PFSK-1 (cell line): ENCODE results near the gene ISG15.

Experiments
- FOXP2 ChIP-seq: optimal IDR thresholded peaks from 2 replicates; pipeline ENCODE3; 2011; ENCODE audit warnings: borderline replicate concordance, control low read depth, inconsistent platforms; ENCODE audit not compliant: insufficient read depth; ENCODE audit errors: extremely low read length, extremely low read depth
- POLR2AphosphoS5 ChIP-seq: IDR thresholded peaks from 2 replicates; pipeline ENCODE4 v1.6.1; 2012; ENCODE audit warnings: low read depth, mild to moderate bottlenecking, control low read depth, low read length, moderate library complexity
- REST ChIP-seq, 2 experiments: IDR thresholded peaks; 2 replicates each; pipeline versions ENCODE4 v1.6.1 to v1.8.0; 2011 to 2012; ENCODE audit warnings: low read depth in 2 of 2, low read length in 2 of 2, control low read depth in 1 of 2, inconsistent platforms in 1 of 2, mild to moderate bottlenecking in 1 of 2, moderate library complexity in 1 of 2; ENCODE audit not compliant: insufficient read depth in 1 of 2
- SIN3A ChIP-seq: IDR thresholded peaks from 2 replicates; pipeline ENCODE4 v1.6.1; 2012; ENCODE audit warnings: mild to moderate bottlenecking, low read length, moderate library complexity, borderline replicate concordance; ENCODE audit not compliant: insufficient read depth
- TAF1 ChIP-seq: IDR thresholded peaks from 2 replicates; pipeline ENCODE4 v1.6.1; 2012; ENCODE audit warnings: low read length, control low read depth, borderline replicate concordance; ENCODE audit not compliant: insufficient read depth

DNA sequence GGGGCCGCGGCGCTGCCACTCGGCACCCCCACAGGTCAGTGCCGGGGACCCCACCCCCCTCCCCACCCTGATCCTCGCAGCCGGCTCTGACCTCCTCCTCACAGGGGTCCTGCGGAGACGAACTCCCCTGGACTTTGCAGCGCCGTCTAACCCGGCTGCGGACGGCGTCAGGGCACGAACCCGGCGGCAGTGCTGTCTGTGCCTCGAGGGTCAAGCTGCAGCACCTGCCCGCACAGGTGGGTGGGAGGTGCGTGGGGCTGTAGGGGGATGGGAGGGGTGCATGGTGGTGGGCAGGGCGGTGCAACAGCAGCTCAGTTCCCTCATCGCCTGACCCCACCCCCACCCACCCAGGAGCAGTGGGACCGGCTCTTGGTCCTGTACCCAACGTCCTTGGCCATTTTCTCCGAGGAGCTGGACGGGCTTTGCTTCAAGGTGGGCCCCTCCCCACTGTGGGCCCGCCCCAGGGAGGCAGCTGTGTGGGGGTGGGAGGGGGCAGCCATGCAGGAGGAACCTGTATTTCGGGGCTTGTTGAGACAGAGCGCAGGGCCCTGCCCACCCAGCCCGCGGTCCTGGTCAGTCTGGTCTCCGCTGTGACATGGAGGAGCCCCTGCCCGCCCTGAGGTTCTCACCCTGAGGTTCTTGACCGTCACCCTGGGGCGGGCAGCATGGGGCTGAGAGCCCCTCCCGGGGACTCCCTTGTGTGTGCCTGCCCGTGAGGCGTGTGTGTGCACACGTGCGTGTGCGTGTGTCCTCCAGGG lies 42.1 kb upstream of the ISG15 start:
- TF ChIP-seq SIN3A (no peak), TAF1 (no peak), POLR2AphosphoS5 (no peak), REST (IDR thresholded peaks at IDR 0.05; ENCODE audit: insufficient read depth in 1 of 2, low read depth in 2 of 2, low read length in 2 of 2) (no peak), FOXP2 (no peak)
